ENCODE results near the gene NCAPD2. TPM values are rescaled to one million over a fixed set of nuclear protein-coding genes. Genes with fewer than 3 reads are reported as not detected.

Gene NCAPD2
- total RNA-seq, 1 experiment from 2014 or later: 266 TPM

DNA sequence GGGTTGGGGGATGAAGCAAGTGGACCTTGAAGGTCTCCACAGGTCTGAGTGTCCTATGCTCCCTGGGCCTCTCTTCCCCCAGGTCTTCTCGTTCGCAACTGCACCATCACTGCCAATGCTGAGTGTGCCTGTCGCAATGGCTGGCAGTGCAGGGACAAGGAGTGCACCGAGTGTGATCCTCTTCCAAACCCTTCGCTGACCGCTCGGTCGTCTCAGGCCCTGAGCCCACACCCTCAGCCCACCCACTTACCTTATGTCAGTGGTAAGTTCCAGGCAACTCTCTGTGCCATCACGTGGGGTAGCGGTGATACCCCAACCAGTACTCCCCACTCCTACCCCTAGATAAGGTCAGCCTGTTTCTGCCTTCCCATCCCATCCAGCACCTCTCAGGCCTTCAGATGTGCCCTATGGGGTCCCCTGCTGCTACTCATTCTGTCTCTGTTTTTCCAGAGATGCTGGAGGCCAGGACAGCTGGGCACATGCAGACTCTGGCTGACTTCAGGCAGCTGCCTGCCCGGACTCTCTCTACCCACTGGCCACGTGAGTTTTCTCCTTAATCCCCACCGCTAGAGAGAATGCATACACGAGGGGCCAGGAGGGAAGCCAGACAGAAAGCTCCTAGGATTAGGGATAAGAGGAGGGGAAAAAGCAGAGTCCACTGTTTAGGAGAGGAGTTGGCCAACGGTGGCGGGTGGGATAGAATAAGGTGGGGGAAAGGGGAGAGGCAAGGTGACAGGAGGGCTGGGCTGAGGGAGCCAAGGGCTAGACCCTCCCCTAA, 43.6 kb upstream of the NCAPD2 start:
- no peak overlapping the region for H3K4me2 ChIP-seq
- H3K9me3 ChIP-seq (ENCODE audit: insufficient read depth, low read depth): no peaks in the 10 kb centered on the region
- H2AFZ ChIP-seq: no peak overlapping the region
- intact Hi-C loops (cut with micrococcal nuclease; ENCODE audit: unreplicated experiment): no loop called here
- TSS peak; percentile 30 for BruUV-seq (replicated peaks)
- no peaks in the 10 kb centered on the region; the same call in 1 of the 2 replicates for H3F3A ChIP-seq (ENCODE audit: insufficient read depth, low read depth)
- H3K36me3 ChIP-seq (ENCODE audit: low read depth): no peaks in the 10 kb centered on the region
- no peak overlapping the region for H3K27ac ChIP-seq
- no peaks in the 10 kb centered on the region for H3K9me2 ChIP-seq (ENCODE audit: insufficient read depth)
- H3K79me2 ChIP-seq (ENCODE audit: low read depth): no peaks in the 10 kb centered on the region
- CTCF ChIA-PET: interaction anchor here (0.6 kb wide), 1 partner anchor 26 kb away, joined by 4 read pairs; no protein-coding TSS in a partner anchor
- H3K4me1 ChIP-seq (replicated peaks; ENCODE audit: insufficient read depth): peaks cover 13% of the 10 kb centered on the region
- H4K20me1 ChIP-seq (ENCODE audit: insufficient read depth): no peaks in the 10 kb centered on the region
- POLR2A ChIA-PET (ENCODE audit: unreplicated experiment): interaction anchor here (0.6 kb wide), 1 partner anchor 44 kb away, joined by 8 read pairs; no protein-coding TSS in a partner anchor
- no peak for DNase-seq
- no peak overlapping the region for H3K4me3 ChIP-seq
- no peaks in the 10 kb centered on the region for H3K27me3 ChIP-seq (ENCODE audit: insufficient read depth, low read depth)
- TF ChIP-seq, protein P1, sequence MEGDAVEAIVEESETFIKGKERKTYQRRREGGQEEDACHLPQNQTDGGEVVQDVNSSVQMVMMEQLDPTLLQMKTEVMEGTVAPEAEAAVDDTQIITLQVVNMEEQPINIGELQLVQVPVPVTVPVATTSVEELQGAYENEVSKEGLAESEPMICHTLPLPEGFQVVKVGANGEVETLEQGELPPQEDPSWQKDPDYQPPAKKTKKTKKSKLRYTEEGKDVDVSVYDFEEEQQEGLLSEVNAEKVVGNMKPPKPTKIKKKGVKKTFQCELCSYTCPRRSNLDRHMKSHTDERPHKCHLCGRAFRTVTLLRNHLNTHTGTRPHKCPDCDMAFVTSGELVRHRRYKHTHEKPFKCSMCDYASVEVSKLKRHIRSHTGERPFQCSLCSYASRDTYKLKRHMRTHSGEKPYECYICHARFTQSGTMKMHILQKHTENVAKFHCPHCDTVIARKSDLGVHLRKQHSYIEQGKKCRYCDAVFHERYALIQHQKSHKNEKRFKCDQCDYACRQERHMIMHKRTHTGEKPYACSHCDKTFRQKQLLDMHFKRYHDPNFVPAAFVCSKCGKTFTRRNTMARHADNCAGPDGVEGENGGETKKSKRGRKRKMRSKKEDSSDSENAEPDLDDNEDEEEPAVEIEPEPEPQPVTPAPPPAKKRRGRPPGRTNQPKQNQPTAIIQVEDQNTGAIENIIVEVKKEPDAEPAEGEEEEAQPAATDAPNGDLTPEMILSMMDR (conservative IDR thresholded peaks at IDR 0.05): no peak
- no peak for TF ChIP-seq EZH2 (IDR thresholded peaks at IDR 0.05; ENCODE audit: low read depth)

DNA sequence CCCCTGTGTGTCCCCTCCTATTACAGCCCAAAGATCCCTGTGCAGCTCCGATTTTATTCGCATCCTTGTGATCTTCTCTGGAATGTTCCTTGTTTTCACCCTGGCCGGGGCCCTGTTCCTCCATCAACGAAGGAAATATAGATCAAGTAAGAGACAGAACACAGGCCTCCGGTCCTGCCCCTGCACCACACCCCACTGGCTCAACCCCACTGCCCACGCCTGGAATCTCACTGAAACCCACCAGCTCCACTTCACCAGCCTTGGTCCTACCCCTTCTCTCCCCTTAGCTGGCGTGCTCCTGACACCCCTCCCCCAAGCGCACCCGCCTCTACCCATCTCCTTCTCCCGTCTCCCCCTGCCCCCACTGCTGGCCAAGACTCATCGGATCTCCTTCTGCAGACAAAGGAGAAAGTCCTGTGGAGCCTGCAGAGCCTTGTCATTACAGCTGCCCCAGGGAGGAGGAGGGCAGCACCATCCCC, 43.0 kb upstream of the NCAPD2 start:
- Histone ChIP-seq H3K79me2 (ENCODE audit: low read depth) (no peaks in the 10 kb centered on the region), H3K4me1 (replicated peaks; ENCODE audit: insufficient read depth) (peaks cover 13% of the 10 kb centered on the region), H3F3A (ENCODE audit: insufficient read depth, low read depth) (no peaks in the 10 kb centered on the region; the same call in 1 of the 2 replicates), H3K36me3 (ENCODE audit: low read depth) (no peaks in the 10 kb centered on the region), H2AFZ (peak overlapping the region; percentile 99), H3K4me2 (peak overlapping the region; percentile 98), H3K9me3 (ENCODE audit: insufficient read depth, low read depth) (no peaks in the 10 kb centered on the region), H3K27me3 (ENCODE audit: insufficient read depth, low read depth) (no peaks in the 10 kb centered on the region), H3K4me3 (no peak overlapping the region), H3K9me2 (ENCODE audit: insufficient read depth) (no peaks in the 10 kb centered on the region), H3K27ac (no peak overlapping the region), H4K20me1 (ENCODE audit: insufficient read depth) (no peaks in the 10 kb centered on the region)
- CTCF ChIA-PET: interaction anchor here (0.7 kb wide), 1 partner anchor 10 kb away, joined by 3 read pairs; no protein-coding TSS in a partner anchor
- POLR2A ChIA-PET (ENCODE audit: unreplicated experiment): interaction anchor here (0.6 kb wide), 2 partner anchors 44 to 237 kb away, joined by 3 to 8 read pairs; no protein-coding TSS in a partner anchor
- TF ChIP-seq, protein P1 (conservative IDR thresholded peaks at IDR 0.05): no peak
- no peak for TF ChIP-seq EZH2 (IDR thresholded peaks at IDR 0.05; ENCODE audit: low read depth)
- DNase-seq: no peak
- BruUV-seq (replicated peaks): no TSS peak
- intact Hi-C loops (cut with micrococcal nuclease; ENCODE audit: unreplicated experiment): loop anchor here (1.0 kb wide), 2 partner anchors 21 to 74 kb away; no protein-coding TSS in a partner anchor

DNA sequence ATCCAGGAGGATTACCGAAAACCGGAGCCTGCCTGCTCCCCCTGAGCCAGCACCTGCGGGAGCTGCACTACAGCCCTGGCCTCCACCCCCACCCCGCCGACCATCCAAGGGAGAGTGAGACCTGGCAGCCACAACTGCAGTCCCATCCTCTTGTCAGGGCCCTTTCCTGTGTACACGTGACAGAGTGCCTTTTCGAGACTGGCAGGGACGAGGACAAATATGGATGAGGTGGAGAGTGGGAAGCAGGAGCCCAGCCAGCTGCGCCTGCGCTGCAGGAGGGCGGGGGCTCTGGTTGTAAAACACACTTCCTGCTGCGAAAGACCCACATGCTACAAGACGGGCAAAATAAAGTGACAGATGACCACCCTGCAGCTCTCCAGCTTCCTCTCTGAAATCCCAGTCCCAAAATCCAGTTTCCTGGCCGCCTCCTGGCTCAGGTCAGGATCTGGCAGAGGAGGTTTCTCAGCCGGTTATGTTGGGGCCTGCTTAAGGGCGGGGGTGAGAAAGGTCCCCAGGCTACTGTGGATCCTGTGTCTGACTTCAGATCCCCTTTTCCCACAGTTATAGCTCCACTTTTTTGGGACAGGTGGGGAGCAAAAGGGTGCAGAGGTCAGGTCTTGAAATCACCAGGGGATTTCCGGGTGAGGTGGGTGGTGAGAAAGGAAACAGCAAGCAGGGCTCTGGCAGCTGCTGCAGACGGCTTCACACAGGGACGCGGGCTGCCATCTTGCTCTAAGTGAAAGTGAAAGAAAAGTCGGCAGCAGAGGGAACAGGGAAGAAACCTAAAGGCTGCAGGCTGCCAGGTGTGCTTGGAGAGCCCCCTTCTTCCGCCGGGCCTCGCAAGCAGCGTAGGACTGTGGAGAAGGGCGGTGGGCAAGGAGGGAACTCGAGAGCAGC, 42.3 kb upstream of the NCAPD2 start, which contains the start of gene TAPBPL:
Gene TAPBPL, plus strand, starts transcription at position 695 of the 897 bp plus-strand sequence. CDS start 207 bp downstream, outside the sequence.
- no peaks in the 10 kb centered on the region for H3K9me3 ChIP-seq (ENCODE audit: insufficient read depth, low read depth)
- ChIA-PET POLR2A (ENCODE audit: unreplicated experiment) (interaction anchor here (0.5 to 0.6 kb wide), 3 partner anchors 13 to 335 kb away, joined by 3 to 4 read pairs (median 3); no protein-coding TSS in a partner anchor), CTCF (interaction anchor here (0.6 to 0.7 kb wide), 3 partner anchors 10 to 462 kb away, joined by 3 to 4 read pairs (median 3); no protein-coding TSS in a partner anchor)
- H3K4me3 ChIP-seq: peak within 1 kb of the TSS; percentile 63
- peak within 1 kb of the TSS; percentile 98 for H3K4me2 ChIP-seq
- H2AFZ ChIP-seq: peak within 1 kb of the TSS; percentile 99
- peak within 1 kb of the TSS; percentile 52 for H3K27ac ChIP-seq
- peak; percentile 70 to 85 for DNase-seq
- peaks cover 13% of the 10 kb centered on the region for H3K4me1 ChIP-seq (replicated peaks; ENCODE audit: insufficient read depth)
- no peaks in the 10 kb centered on the region for H3K36me3 ChIP-seq (ENCODE audit: low read depth)
- H3K79me2 ChIP-seq (ENCODE audit: low read depth): no peaks in the 10 kb centered on the region
- TF ChIP-seq, protein P1 (conservative IDR thresholded peaks at IDR 0.05): no peak
- TF ChIP-seq EZH2 (IDR thresholded peaks at IDR 0.05; ENCODE audit: low read depth): no peak
- no peaks in the 10 kb centered on the region for H4K20me1 ChIP-seq (ENCODE audit: insufficient read depth)
- H3K9me2 ChIP-seq (ENCODE audit: insufficient read depth): no peaks in the 10 kb centered on the region
- intact Hi-C loops (cut with micrococcal nuclease; ENCODE audit: unreplicated experiment): loop anchor here (1.0 to 2.0 kb wide), 3 partner anchors 21 to 115 kb away; no protein-coding TSS in a partner anchor
- H3K27me3 ChIP-seq (ENCODE audit: insufficient read depth, low read depth): no peaks in the 10 kb centered on the region
- H3F3A ChIP-seq (ENCODE audit: insufficient read depth, low read depth): no peaks in the 10 kb centered on the region; the same call in 1 of the 2 replicates
- TSS peak; percentile 19 for BruUV-seq (replicated peaks)
